Measurements from ENCODE around the gene COMMD3. TPM values are rescaled to one million over a fixed set of nuclear protein-coding genes. Genes with fewer than 3 reads are reported as not detected.

Gene COMMD3
- total RNA-seq, 1 donor from 2014 or later, result 58.6 TPM

- no peak for DNase-seq
These were observed 3.9 kb downstream of the COMMD3 start for GRCh38 chr10:22319980-22320558.

GRCh38 chr10:22320591-22321155, 4.5 kb downstream of the COMMD3 start, which contains the start of gene BMI1:
TSS of gene BMI1 (plus strand) at chr10:22321099. CDS start at chr10:22326450, 5,351 bp downstream.
- DNase-seq, result peak; percentile 85

GRCh38 chr10:22321156-22321923, 5.2 kb downstream of the COMMD3 start:
- peak; percentile 74 for DNase-seq

GRCh38 chr10:22321924-22322640, 5.9 kb downstream of the COMMD3 start:
- DNase-seq, result no peak

GRCh38 chr10:22322641-22323160, 6.5 kb downstream of the COMMD3 start:
- DNase-seq, result no peak

GRCh38 chr10:22323538-22324305, 7.5 kb downstream of the COMMD3 start:
- DNase-seq, result no peak

- no peak for DNase-seq
These were observed 8.2 kb downstream of the COMMD3 start for GRCh38 chr10:22324413-22324812.

- DNase-seq, result no peak
These were observed 8.7 kb downstream of the COMMD3 start for GRCh38 chr10:22324893-22325271.

- peak; percentile 49 for DNase-seq
These were observed 9.3 kb downstream of the COMMD3 start for GRCh38 chr10:22325272-22326144.

- no peak for DNase-seq
These were observed 10.0 kb downstream of the COMMD3 start for GRCh38 chr10:22326145-22326702.

- DNase-seq, result no peak
These were observed 13.0 kb downstream of the COMMD3 start for GRCh38 chr10:22329150-22329549.

- no peak for DNase-seq
These were observed 16.0 kb downstream of the COMMD3 start for GRCh38 chr10:22332116-22332692.

GRCh38 chr10:22333167-22333974, 17.2 kb downstream of the COMMD3 start:
- no peak for DNase-seq

GRCh38 chr10:22333975-22334282, 17.7 kb downstream of the COMMD3 start:
- no peak for DNase-seq

GRCh38 chr10:22334414-22335172, 18.4 kb downstream of the COMMD3 start:
- no peak for DNase-seq

- no peak for DNase-seq
These were observed 19.2 kb downstream of the COMMD3 start for GRCh38 chr10:22335173-22335933.

- no peak for DNase-seq
These were observed 22.2 kb downstream of the COMMD3 start for GRCh38 chr10:22338185-22338900.

Data from occipital lobe (tissue), 2 donors.